Coronary artery (tissue), 2 donors: ENCODE results near the gene CDHR2.
"Not testable (repeated sequence)": the region's sequence is repeated elsewhere in the genome, so short reads cannot be mapped to it uniquely, and the experiment has no call there.

ENCODE experiments used
- DNase-seq: peaks from one replicate; pipeline ENCODE4 v3.0.0-alpha.2; 2017; ENCODE audit warnings: low spot score
- H3K27ac ChIP-seq, 2 donors: fragments of 200-600 bp; sonication (generic); one replicate each; pipeline ENCODE4 v1.5.1; 2016 to 2019
- H3K4me3 ChIP-seq: fragments of 200-600 bp; sonication (generic); 2 replicates; pipeline ENCODE4 v1.5.1; 2016; ENCODE audit warnings: mild to moderate bottlenecking, moderate library complexity
- TF ChIP-seq, protein P1 (sequence below): fragments of 200-600 bp; sonication (generic); IDR thresholded peaks from one replicate; pipeline ENCODE4 v1.5.1; 2019; ENCODE audit warnings: antibody characterized with exemption

CDHR2 gene

DNA sequence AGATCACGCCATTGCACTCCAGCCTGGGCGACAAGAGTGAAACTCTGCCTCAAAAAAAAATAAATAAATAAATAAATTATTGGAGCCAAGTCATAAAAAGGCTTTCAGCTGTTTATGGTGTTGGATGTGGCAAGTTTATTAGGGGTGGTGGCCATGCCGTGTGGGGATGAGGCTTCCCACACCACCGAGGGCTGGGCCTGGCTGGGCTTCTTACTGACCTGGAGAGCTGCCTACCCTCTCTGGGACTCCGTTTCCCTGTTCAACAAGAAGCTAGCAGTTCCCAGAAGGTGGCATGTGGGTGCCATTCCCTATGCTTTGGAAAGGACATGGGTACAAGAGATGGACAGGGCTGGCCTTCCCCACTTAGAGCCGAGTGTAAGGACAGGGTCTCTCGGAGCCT, 38.3 kb downstream of the CDHR2 start:
- TF ChIP-seq, protein P1, sequence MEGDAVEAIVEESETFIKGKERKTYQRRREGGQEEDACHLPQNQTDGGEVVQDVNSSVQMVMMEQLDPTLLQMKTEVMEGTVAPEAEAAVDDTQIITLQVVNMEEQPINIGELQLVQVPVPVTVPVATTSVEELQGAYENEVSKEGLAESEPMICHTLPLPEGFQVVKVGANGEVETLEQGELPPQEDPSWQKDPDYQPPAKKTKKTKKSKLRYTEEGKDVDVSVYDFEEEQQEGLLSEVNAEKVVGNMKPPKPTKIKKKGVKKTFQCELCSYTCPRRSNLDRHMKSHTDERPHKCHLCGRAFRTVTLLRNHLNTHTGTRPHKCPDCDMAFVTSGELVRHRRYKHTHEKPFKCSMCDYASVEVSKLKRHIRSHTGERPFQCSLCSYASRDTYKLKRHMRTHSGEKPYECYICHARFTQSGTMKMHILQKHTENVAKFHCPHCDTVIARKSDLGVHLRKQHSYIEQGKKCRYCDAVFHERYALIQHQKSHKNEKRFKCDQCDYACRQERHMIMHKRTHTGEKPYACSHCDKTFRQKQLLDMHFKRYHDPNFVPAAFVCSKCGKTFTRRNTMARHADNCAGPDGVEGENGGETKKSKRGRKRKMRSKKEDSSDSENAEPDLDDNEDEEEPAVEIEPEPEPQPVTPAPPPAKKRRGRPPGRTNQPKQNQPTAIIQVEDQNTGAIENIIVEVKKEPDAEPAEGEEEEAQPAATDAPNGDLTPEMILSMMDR: no peak

DNA sequence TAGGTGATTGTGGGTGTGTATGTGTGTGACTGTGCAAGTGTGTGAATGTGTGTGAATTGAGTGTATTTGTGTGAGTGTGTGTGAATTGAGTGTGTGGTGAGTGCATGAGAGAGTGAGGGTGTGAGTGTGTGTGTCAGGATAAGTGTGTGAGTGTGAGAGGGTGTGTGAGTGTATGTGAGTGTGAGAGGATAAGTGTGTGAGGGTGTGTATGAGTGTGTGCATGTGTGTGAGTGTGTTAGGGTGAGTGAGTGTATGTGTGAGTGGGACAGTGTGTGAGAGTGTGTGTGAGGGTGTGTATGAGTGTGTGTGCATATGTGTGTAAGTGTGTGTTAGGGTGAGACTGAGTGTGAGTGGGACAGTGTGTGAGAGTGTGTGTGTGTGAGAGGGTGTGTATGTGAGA, 39.2 kb downstream of the CDHR2 start:
- Histone ChIP-seq H3K27ac (no peak overlapping the region), H3K4me3 (no peak overlapping the region)
- TF ChIP-seq, protein P1: no peak
- no peak for DNase-seq

More for the DNA sequence above, 38.3 kb downstream of the CDHR2 start:
- H3K4me3 ChIP-seq: no peak overlapping the region
- no peak for DNase-seq
- no peak overlapping the region for H3K27ac ChIP-seq

DNA sequence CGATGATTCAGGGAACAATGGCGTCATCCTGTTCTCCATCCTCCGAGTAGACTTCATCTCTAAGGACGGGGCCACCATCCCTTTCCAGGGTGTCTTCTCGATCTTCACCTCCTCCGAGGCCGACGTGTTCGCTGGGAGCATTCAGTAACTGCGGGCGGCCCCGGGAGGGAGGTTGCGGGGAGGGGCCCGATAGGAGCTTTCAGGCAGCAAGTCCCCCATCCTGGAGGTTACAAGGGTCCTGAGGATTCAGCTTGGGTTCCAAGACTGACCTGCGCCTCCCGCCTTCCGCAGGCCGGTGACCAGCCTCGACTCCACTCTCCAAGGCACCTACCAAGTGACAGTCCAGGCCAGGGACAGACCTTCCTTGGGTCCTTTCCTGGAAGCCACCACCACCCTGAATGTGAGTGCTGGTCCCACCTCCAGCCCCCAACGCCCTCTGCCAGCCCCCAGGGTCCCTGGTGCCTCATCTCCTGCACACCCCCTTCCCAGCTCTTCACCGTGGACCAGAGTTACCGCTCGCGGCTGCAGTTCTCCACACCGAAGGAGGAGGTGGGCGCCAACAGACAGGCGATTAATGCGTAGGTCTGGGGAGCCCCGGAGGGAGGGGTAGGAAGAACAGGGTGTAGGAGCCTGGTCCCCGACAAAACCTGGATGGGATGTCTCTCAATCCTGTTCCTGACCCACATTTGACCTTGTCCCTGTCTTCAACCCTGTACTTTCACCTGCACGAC, 40.1 kb downstream of the CDHR2 start:
- Histone ChIP-seq H3K27ac (no peak overlapping the region), H3K4me3 (no peak overlapping the region)
- TF ChIP-seq, protein P1: no peak
- no peak for DNase-seq

DNA sequence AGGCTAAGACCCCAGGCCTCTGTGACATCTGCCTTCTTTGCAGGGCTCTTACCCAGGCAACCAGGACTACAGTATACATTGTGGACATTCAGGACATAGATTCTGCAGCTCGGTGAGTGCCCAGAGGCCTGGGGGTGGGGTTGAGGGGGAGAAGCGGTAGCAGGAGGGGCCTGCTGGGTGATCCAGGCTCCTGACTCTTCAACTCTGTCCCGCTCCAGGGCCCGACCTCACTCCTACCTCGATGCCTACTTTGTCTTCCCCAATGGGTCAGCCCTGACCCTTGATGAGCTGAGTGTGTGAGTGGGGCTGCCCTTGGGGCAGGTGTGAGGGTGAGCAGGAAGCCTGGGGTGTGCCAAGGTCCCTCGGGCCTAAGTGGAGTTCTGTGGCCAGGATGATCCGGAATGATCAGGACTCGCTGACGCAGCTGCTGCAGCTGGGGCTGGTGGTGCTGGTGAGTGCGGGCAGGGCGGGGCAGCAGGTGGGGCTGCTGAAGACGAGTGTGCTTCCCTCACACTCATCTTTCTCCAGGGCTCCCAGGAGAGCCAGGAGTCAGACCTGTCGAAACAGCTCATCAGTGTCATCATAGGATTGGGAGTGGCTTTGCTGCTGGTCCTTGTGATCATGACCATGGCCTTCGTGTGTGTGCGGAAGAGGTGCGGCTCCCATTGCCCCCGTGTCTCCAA, 41.0 kb downstream of the CDHR2 start:
- TF ChIP-seq, protein P1: no peak
- H3K4me3 ChIP-seq: no peak overlapping the region
- no peak overlapping the region for H3K27ac ChIP-seq
- DNase-seq: no peak

DNA sequence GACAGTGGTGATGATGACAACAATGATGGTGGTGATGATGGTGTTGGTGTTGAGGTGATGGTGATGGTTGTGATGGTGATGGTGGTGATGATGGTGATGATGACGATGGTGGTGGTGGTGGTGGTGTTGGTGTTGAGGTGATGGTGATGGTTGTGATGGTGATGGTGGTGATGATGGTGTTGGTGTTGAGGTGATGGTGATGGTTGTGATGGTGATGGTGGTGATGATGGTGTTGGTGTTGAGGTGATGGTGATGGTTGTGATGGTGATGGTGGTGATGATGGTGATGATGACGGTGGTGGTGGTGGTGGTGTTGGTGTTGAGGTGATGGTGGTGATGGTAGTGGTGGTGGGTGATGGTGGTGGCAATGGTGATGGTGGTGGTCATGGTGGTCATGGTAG, 42.5 kb downstream of the CDHR2 start:
- not testable (repeated sequence) for H3K27ac ChIP-seq, DNase-seq, H3K4me3 ChIP-seq

DNA sequence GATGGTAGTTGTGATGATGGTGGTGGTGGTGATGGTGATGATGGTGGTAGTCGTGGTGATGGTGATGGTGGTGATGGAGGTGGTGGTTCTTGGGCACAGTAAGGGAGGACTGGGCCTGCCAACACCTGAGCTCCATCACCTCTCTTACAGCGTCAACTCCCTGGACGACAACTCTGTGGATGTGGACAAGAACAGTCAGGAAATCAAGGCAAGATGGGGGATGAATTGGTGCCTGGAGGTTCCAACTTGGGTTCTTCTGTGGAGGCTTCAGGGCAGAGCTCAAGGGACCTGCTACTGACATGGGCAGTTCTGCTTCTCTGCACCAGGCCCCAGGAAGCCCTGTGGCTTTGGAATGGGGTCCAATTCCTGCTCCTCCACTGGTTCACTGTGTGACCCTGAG, 43.4 kb downstream of the CDHR2 start:
- H3K27ac ChIP-seq: no peak overlapping the region
- TF ChIP-seq, protein P1: no peak
- no peak overlapping the region for H3K4me3 ChIP-seq
- no peak for DNase-seq

DNA sequence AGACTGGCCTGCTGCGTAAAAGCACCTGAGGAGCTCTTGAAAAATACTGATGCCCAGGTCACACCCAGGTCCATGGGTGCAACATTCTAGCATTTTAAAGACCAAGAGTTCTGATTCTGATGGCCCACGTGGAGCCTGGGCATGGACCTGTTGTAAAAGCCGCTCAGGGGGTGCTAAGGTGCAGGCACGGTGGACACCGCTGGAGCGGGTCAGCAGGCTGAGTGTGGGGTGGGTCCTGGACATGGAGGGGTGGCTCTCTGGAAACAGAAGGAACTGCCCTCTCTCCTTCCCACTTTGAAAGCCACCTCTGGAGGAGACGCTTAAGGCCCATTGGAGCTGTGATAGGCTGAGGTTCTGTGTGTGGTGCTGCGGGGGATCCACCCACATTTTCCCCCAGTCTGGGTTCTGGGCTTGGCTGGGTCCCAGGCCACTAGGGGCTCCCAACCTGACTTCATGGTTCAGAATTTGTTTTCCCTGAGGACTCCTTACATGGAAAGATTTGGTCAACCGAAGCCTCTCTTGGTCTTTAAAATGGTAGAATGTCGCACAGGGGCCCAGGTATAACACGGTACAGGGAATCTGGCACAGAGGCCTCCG, 44.2 kb downstream of the CDHR2 start:
- DNase-seq: no peak
- TF ChIP-seq, protein P1: no peak
- Histone ChIP-seq H3K27ac (no peak overlapping the region), H3K4me3 (no peak overlapping the region)
